HepG2 (cell line): ENCODE results near the gene RASSF7. TPM values are rescaled to one million over a fixed set of nuclear protein-coding genes. Genes with fewer than 3 reads are reported as not detected.

Experiments used
- ARNTL ChIP-seq: sonication (generic); formaldehyde crosslinking; IDR thresholded peaks from 2 replicates; pipeline ENCODE4 v1.4.0; 2020; ENCODE audit warnings: mild to moderate bottlenecking, missing genetic modification reagents
- ETV5 ChIP-seq: IDR thresholded peaks from 2 replicates; pipeline ENCODE4 v1.6.1; 2018; ENCODE audit warnings: missing biosample characterization, missing genetic modification reagents, inconsistent platforms, borderline replicate concordance
- GATA4 ChIP-seq: sonication (generic); IDR thresholded peaks from 2 replicates; pipeline ENCODE4 v1.6.1; 2016; ENCODE audit warnings: antibody characterized with exemption, low read depth, borderline replicate concordance
- HDAC1 ChIP-seq: sonication (generic); formaldehyde crosslinking; IDR thresholded peaks from 2 replicates; pipeline ENCODE4 v1.5.1; 2020; ENCODE audit warnings: mild to moderate bottlenecking, missing genetic modification reagents
- KLF6 ChIP-seq: IDR thresholded peaks from 2 replicates; pipeline ENCODE4 v1.8.0; 2016; ENCODE audit warnings: missing biosample characterization, missing genetic modification reagents
- MATR3 ChIP-seq: sonication (generic); formaldehyde crosslinking; IDR thresholded peaks from 2 replicates; pipeline ENCODE4 v1.4.0; 2020; ENCODE audit warnings: missing genetic modification reagents
- MTA1 ChIP-seq: sonication (generic); formaldehyde crosslinking; IDR thresholded peaks from 2 replicates; pipeline ENCODE4 v1.4.0; 2020; ENCODE audit warnings: missing genetic modification reagents, mild to moderate bottlenecking, borderline replicate concordance
- RXRB ChIP-seq: IDR thresholded peaks from 2 replicates; pipeline ENCODE4 v1.6.1; 2016; ENCODE audit warnings: borderline replicate concordance, missing genetic modification reagents, missing compliant biosample characterization
- SOX5 ChIP-seq: IDR thresholded peaks from 2 replicates; pipeline ENCODE4 v1.6.1; 2016; ENCODE audit warnings: borderline replicate concordance
- STAG1 ChIP-seq: sonication (generic); formaldehyde crosslinking; IDR thresholded peaks from 2 replicates; pipeline ENCODE4 v1.4.0; 2020; ENCODE audit warnings: missing genetic modification reagents
- TBX2 ChIP-seq: sonication (generic); formaldehyde crosslinking; IDR thresholded peaks from 2 replicates; pipeline ENCODE4 v1.5.0; 2020; ENCODE audit warnings: missing genetic modification reagents, mild to moderate bottlenecking, borderline replicate concordance
- ZFY ChIP-seq: sonication (generic); formaldehyde crosslinking; IDR thresholded peaks from 2 replicates; pipeline ENCODE4 v1.4.0; 2020; ENCODE audit warnings: missing genetic modification reagents
- ZNF773 ChIP-seq: sonication (generic); formaldehyde crosslinking; IDR thresholded peaks from 2 replicates; pipeline ENCODE4 v1.4.0; 2020; ENCODE audit warnings: missing genetic modification reagents, borderline replicate concordance
- ZSCAN31 ChIP-seq: sonication (generic); formaldehyde crosslinking; IDR thresholded peaks from 2 replicates; pipeline ENCODE4 v1.5.0; 2020; ENCODE audit warnings: low read depth, mild to moderate bottlenecking, missing genetic modification reagents
- polyA plus RNA-seq, 8 experiments: library from polyadenylated mRNA; depleted of rRNA in 3 of 8; stranded (reverse) in 7 of 8; unstranded in 1 of 8; fragments of >200 nt; fragmentation: Illumina TruSeq in 4 of 8; extraction: Trizol in 4 of 8; gene quantifications; 2 replicates each; pipeline versions ENCODE4 v1.2.1 to v1.2.3, GENCODE V29; 2011 to 2016; ENCODE audit warnings: low read depth in 4 of 8, missing spikeins in 1 of 8, mixed read lengths in 1 of 8; ENCODE audit not compliant: insufficient read depth in 1 of 8
- total RNA-seq, 5 experiments: library from RNA; depleted of rRNA; stranded (reverse); fragments of >200 nt; fragmentation: Illumina TruSeq; extraction: Trizol; gene quantifications; 2 replicates each; pipeline ENCODE4 v1.2.3, GENCODE V29; 2016; ENCODE audit warnings: low read depth in 1 of 5
- TF ChIP-seq, protein P1 (sequence below): sonication (generic); formaldehyde crosslinking; IDR thresholded peaks from 2 replicates; pipeline ENCODE4 v1.5.1; 2020; ENCODE audit warnings: mild to moderate bottlenecking, missing genetic modification reagents, borderline replicate concordance
- TF ChIP-seq, protein P2 (sequence below): sonication (generic); formaldehyde crosslinking; IDR thresholded peaks from 2 replicates; pipeline ENCODE4 v1.9.0; 2021; ENCODE audit warnings: missing genetic modification reagents, mild to moderate bottlenecking, borderline replicate concordance
- TF ChIP-seq, protein P3 (sequence below): sonication (generic); formaldehyde crosslinking; IDR thresholded peaks from 2 replicates; pipeline ENCODE4 v1.5.0; 2020; ENCODE audit warnings: mild to moderate bottlenecking, missing genetic modification reagents, moderate library complexity
- TF ChIP-seq, protein P4 (sequence below): sonication (generic); formaldehyde crosslinking; IDR thresholded peaks from 2 replicates; pipeline ENCODE4 v1.4.0; 2020; ENCODE audit warnings: mild to moderate bottlenecking, missing genetic modification reagents

Gene RASSF7
- total and polyA plus RNA-seq, 2 of the 13 experiments (the other 11 are each of a cell fraction or from before 2014, with no cell fraction given) = 20.2 to 28.6 TPM

DNA sequence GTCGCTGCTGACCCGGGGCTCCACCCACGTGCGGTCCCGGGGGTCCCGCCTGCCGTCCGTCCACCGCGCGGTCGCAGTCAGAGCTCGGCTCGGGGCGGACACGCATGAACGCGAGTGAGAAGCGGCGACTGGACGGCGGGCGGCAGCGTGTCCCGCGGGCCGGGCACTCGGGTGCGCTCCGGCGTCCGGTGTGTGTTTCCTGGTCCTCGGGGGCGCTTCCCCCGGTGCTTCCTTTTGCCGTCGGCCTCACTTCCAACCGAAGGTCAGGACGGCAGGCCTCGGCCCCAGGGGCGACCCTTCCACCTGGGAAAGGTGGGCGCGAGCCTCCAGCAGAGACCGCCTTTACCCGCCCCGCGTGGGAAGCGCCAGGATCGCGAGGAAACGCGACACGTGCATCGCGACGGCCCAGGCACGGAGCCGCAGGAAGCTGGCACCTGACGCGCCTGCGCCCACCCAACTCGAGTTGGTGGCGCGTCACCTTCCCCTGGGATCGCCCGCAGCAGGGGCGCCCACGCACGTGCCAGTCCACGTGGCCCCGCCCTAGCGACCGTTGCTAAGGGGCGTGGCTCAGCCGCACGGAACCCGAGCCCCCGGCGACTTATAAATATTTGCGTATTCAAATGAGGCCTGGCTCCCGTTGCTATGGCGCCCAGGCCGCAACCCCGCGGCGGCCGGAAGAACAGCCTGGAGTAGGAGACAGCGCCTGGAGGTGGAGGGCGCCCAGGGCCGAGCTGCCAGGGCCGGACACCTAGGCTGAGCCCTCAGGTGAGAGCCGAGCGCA is 23.7 kb upstream of the RASSF7 start, which contains the start of gene LRRC56 (continued):
- TF ChIP-seq, protein P1, sequence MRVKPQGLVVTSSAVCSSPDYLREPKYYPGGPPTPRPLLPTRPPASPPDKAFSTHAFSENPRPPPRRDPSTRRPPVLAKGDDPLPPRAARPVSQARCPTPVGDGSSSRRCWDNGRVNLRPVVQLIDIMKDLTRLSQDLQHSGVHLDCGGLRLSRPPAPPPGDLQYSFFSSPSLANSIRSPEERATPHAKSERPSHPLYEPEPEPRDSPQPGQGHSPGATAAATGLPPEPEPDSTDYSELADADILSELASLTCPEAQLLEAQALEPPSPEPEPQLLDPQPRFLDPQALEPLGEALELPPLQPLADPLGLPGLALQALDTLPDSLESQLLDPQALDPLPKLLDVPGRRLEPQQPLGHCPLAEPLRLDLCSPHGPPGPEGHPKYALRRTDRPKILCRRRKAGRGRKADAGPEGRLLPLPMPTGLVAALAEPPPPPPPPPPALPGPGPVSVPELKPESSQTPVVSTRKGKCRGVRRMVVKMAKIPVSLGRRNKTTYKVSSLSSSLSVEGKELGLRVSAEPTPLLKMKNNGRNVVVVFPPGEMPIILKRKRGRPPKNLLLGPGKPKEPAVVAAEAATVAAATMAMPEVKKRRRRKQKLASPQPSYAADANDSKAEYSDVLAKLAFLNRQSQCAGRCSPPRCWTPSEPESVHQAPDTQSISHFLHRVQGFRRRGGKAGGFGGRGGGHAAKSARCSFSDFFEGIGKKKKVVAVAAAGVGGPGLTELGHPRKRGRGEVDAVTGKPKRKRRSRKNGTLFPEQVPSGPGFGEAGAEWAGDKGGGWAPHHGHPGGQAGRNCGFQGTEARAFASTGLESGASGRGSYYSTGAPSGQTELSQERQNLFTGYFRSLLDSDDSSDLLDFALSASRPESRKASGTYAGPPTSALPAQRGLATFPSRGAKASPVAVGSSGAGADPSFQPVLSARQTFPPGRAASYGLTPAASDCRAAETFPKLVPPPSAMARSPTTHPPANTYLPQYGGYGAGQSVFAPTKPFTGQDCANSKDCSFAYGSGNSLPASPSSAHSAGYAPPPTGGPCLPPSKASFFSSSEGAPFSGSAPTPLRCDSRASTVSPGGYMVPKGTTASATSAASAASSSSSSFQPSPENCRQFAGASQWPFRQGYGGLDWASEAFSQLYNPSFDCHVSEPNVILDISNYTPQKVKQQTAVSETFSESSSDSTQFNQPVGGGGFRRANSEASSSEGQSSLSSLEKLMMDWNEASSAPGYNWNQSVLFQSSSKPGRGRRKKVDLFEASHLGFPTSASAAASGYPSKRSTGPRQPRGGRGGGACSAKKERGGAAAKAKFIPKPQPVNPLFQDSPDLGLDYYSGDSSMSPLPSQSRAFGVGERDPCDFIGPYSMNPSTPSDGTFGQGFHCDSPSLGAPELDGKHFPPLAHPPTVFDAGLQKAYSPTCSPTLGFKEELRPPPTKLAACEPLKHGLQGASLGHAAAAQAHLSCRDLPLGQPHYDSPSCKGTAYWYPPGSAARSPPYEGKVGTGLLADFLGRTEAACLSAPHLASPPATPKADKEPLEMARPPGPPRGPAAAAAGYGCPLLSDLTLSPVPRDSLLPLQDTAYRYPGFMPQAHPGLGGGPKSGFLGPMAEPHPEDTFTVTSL = no peak
- TF ChIP-seq, protein P2, sequence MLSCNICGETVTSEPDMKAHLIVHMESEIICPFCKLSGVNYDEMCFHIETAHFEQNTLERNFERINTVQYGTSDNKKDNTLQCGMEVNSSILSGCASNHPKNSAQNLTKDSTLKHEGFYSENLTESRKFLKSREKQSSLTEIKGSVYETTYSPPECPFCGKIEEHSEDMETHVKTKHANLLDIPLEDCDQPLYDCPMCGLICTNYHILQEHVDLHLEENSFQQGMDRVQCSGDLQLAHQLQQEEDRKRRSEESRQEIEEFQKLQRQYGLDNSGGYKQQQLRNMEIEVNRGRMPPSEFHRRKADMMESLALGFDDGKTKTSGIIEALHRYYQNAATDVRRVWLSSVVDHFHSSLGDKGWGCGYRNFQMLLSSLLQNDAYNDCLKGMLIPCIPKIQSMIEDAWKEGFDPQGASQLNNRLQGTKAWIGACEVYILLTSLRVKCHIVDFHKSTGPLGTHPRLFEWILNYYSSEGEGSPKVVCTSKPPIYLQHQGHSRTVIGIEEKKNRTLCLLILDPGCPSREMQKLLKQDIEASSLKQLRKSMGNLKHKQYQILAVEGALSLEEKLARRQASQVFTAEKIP = no peak
- TF ChIP-seq, protein P3, sequence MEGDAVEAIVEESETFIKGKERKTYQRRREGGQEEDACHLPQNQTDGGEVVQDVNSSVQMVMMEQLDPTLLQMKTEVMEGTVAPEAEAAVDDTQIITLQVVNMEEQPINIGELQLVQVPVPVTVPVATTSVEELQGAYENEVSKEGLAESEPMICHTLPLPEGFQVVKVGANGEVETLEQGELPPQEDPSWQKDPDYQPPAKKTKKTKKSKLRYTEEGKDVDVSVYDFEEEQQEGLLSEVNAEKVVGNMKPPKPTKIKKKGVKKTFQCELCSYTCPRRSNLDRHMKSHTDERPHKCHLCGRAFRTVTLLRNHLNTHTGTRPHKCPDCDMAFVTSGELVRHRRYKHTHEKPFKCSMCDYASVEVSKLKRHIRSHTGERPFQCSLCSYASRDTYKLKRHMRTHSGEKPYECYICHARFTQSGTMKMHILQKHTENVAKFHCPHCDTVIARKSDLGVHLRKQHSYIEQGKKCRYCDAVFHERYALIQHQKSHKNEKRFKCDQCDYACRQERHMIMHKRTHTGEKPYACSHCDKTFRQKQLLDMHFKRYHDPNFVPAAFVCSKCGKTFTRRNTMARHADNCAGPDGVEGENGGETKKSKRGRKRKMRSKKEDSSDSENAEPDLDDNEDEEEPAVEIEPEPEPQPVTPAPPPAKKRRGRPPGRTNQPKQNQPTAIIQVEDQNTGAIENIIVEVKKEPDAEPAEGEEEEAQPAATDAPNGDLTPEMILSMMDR (CRISPR knock-in tag) = 0 out of 2 replicates have a peak, but pooled peaks have one; percentile 26
- TF ChIP-seq MATR3 (CRISPR knock-in tag) (no peak), ETV5 (CRISPR knock-in tag) (peak; percentile 85), ZFY (CRISPR knock-in tag) (no peak), KLF6 (CRISPR knock-in tag) (no peak), STAG1 (CRISPR knock-in tag) (no peak), HDAC1 (peak; percentile 61), GATA4 (no peak), TBX2 (CRISPR knock-in tag) (peak; percentile 50; the same call in 1 of the 2 replicates), RXRB (CRISPR knock-in tag) (peak; percentile 13; the same call in 1 of the 2 replicates), SOX5 (CRISPR knock-in tag) (0 out of 2 replicates have a peak, but pooled peaks have one; percentile 8), MTA1 (CRISPR knock-in tag) (0 out of 2 replicates have a peak, but pooled peaks have one; percentile 48), ARNTL (CRISPR knock-in tag) (peak; percentile 99), ZSCAN31 (CRISPR knock-in tag) (no peak), ZNF773 (CRISPR knock-in tag) (0 out of 2 replicates have a peak, but pooled peaks have one; percentile 28)
- TF ChIP-seq, protein P4, sequence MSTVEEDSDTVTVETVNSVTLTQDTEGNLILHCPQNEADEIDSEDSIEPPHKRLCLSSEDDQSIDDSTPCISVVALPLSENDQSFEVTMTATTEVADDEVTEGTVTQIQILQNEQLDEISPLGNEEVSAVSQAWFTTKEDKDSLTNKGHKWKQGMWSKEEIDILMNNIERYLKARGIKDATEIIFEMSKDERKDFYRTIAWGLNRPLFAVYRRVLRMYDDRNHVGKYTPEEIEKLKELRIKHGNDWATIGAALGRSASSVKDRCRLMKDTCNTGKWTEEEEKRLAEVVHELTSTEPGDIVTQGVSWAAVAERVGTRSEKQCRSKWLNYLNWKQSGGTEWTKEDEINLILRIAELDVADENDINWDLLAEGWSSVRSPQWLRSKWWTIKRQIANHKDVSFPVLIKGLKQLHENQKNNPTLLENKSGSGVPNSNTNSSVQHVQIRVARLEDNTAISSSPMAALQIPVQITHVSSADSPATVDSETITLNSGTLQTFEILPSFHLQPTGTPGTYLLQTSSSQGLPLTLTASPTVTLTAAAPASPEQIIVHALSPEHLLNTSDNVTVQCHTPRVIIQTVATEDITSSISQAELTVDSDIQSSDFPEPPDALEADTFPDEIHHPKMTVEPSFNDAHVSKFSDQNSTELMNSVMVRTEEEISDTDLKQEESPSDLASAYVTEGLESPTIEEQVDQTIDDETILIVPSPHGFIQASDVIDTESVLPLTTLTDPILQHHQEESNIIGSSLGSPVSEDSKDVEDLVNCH (CRISPR knock-in tag) = no peak
